ENCODE measurements around the gene MBD4.

DNA sequence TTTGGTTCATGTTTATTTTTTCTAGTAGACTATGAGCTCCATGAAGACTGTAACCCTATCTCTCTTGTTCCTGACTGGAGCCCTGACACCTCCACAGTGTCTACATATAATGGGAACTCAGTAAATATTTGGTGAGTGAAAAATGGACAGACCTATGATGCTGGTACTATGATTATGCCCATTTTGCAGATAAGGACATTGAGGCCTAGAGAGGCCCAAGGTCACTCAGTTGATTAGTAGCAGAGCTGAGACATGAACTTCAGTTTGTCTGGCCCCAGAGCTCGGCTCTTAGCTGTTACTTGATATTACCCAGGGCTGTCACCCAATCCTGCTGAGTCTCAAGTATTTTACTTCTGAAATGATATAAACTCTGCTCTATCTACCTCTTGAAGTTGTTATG, 16.9 kb downstream of the MBD4 start:
- TF ChIP-seq, protein P1, sequence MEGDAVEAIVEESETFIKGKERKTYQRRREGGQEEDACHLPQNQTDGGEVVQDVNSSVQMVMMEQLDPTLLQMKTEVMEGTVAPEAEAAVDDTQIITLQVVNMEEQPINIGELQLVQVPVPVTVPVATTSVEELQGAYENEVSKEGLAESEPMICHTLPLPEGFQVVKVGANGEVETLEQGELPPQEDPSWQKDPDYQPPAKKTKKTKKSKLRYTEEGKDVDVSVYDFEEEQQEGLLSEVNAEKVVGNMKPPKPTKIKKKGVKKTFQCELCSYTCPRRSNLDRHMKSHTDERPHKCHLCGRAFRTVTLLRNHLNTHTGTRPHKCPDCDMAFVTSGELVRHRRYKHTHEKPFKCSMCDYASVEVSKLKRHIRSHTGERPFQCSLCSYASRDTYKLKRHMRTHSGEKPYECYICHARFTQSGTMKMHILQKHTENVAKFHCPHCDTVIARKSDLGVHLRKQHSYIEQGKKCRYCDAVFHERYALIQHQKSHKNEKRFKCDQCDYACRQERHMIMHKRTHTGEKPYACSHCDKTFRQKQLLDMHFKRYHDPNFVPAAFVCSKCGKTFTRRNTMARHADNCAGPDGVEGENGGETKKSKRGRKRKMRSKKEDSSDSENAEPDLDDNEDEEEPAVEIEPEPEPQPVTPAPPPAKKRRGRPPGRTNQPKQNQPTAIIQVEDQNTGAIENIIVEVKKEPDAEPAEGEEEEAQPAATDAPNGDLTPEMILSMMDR (optimal IDR thresholded peaks at IDR 0.05 in 1 of 3, IDR thresholded peaks at IDR 0.05 in 1 of 3, conservative IDR thresholded peaks at IDR 0.05 in 1 of 3; ENCODE audit: extremely low read depth in 1 of 3, insufficient read depth in 2 of 3, low read length in 3 of 3) = no peak
- TF ChIP-seq EZH2 (IDR thresholded peaks at IDR 0.05; ENCODE audit: low read length) = no peak
